SIG-M5 (cell line): ENCODE results near the gene MDFIC.

Source experiments
- DNase-seq: peaks from one replicate; lab custom pipeline; 2025; lab: John Stamatoyannopoulos, UW

MDFIC gene

DNA sequence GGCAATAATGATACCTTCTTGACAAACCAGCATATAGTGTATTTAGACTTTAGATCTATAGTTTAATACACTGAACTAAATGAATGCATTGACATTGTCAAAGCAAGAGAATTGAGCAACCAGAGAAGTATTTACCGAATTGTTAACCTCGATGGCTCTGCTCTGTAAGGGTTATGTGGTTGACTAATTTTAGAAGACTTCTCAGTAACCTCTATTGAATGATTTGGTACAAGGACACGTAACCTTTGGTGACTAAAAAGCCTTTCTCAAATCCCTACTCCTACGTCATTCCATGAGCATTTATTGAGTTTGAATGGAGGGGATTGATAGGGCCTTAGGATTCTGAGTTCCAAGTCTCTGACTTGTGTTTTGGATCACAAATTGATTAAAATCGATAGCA is 67.6 kb downstream of the MDFIC start:
- DNase-seq, result no peak

DNA sequence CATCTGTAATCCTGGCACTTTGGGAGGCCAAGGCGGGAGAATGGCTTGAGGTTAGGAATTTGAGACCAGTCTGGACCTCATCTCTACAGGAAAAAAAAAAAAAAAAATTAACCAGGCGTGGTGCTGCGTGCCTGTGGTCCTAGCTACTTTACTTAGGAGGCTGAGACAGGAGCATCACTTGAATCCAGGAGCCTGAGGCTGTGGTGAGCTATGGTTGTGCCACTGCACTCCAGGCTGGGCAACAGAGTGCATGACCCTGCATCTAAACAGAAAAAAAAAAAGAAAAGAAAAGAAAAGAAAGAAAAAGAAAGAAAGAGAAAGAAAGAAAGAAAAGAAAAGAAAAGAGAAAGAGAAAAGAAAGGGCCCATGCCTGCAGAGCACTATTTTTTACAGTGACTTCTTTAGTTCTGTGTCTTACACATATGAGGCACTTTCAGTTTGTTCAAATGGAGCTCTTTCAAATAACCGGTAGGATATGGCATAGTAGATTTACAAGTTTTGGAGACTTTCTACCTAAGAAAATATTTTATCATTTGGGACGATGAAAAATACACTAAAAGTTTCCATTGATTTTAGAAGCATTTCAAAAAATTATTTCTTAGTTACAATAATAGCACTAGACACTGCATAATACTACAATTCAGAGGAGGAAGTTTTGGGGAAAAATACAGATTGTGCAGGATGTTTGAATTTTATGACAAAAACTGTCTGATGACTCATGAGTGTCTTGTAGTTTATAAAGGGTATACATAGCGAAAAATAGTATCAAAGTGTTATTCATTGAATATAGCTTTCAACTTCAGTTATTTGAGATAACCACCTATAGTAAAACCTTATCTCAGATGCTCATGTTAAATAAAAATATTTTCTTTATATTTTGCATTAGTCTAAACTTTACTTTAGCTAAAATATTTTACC is 75.9 kb downstream of the MDFIC start:
- DNase-seq, result no peak

DNA sequence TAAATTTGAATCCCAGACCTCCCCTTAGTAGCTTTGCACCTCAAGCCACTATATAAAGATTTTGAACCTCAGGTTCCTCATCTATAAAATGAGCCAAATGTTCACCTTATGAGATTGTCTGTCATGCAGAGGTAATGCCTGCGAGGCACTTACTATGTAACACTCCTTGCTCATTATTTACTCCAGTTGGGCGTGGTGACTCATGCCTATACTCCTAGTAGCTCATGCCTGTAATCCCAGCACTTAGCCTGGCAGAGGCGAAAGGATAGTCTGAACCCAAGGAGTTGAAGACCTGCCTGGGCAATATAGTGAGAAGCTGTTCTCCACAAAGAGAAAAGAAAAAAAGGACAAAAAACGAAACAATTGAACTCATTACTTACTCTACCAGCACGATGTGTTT is 82.2 kb downstream of the MDFIC start:
- DNase-seq, result no peak

DNA sequence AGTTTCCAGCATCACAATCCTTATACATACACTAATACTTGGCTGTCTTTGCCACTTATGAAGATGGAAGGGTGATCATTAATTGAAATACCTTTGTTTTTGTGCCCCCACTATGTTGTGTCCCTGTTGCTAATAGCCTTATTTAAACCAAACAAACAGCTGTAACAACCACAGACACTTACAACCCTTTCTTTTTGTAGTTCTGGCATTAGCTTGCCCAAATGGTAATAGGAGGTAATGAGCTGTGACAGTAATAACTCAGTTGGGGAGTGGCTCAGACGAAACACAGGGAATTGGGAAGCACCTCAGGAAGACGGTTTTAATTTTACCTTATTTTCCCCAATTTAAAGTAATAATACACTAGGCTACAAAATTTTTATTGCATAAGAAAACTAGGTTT is 83.4 kb downstream of the MDFIC start:
- DNase-seq, result no peak

DNA sequence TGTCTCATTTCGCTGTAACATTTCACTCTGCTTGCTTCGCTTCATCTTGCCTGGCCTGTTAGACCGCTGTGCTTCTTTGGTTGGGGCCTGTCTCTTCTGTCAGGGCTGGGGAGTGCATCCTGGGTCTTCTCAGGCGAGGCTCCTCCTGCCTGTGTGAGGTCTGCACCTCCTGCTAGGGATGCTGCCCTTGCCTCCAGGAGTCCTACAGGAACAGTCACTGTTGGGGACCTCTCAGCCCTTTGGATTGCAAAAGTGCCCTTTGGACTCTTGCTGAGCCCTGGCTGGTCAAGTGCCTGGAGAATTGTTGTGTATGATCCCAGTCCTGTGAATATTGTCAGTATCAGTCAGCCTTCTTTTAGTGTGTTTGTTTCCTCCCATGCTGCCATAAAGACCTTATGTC is 84.1 kb downstream of the MDFIC start:
- no peak for DNase-seq

DNA sequence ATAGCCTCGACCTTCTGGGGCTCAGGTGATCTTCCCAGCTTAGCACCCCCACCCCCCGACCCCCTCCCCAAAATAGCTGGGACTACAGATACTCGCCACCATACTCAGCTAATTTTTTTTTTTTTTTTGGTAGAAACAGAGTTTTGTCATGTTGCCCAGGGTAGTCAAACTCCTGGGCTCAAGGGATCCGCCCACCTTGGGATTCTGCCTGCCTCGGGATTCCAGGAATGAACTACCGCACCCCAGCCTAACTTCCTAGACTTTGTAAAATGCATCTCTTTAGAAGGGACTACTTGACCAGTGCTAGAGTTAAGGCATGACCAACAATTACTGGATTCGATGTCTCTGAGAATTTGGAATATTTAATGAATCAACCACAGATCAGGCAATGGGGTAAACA is 85.9 kb downstream of the MDFIC start:
- no peak for DNase-seq

DNA sequence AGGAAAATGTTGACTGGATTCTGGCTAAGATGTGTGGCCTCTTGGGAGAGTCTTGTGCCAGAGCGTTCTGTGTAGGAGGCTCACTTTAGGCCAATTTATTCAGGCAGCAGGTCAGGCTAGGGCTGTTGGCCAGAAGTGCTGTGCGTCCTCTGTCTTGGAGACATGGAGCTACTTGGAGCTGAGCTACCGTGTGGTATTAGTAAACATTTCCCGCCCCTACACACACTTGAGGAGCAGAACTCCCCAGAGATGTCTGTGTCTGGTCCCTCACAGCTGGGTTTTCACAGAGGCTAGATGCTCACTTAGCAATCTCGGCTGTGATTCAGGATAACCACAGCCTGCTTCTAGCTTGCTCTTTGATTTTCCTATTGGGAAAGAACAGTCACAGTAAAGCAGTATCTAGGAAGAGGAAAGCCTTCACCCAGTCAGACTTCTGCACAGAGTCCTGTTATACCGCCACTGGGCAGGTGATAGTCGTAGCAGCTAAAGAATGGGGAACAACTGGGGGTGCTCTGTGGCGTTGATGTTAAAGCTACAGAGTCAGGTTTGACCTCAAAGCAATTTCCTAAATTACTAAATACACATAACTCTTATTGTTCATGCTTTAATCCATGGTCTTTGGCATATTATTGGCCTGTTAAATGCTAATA is 86.7 kb downstream of the MDFIC start:
- no peak for DNase-seq

DNA sequence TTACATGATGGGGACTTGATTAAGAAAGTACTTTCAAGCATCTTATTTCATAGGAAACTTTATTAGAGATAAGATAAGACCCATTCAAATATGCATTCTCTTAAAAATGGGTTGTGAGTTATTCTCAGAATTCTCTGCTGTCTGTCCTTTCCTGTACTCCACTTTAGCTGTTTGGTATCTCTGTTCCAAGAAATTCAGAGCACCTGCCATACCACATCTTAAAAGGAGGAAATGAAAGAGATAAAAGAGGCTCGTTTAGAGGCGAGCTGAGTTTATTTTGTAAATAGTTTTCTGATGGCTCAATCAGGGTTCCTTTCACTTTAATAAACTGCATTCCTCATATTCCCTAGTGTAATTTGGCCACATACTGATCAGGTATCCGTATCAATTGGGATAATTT is 87.2 kb downstream of the MDFIC start:
- no peak for DNase-seq

DNA sequence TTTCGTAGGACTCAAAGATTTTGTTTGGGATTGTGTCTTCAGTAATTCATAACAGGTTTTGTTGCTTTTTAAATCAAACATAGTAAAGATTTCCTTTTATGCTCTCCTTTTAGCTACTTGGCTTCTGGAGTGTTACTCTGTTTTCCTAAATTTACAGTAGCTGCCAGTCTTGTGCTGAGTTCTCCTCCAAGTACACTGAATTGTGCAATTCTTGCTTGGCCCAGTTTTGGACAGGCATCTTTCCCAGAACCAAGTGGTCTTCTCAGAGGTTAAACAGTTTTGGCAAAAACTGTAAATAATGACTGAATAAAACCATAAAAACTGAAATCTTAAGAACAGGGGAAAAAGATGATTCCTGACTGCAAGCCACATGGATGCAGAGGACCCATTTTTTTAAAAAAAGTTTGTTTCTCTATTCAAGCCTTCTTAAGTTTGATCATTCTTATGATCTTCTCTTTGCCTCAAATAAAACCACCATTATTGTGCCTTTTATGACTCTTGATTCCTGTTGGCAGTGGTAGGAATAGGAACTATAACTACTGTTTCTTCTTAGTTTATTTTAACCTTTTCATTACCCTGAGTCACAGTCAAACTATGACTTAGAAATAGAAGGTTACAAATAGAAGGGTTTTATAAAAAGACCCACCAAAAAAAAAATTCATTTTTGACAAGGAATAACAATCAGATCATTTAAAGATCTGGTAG is 88.0 kb downstream of the MDFIC start:
- DNase-seq, result no peak

DNA sequence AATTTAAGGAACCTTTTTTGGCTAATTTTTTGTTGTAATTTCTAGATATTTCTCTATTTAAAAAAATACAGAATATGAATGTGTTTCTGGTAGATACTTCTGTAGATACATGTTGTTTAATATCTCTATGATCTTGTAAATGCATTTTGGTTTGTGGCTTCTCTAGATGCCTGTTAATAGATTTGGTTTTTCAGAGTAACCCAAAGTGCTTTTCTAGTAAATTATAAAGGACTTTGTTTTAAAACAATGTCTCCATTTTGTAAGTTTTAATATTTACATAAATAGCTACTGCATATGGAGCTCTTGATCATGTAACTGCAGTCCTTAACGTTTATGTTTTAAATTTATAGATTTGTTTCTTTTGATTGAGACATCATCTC is 88.5 kb downstream of the MDFIC start:
- DNase-seq, result no peak

DNA sequence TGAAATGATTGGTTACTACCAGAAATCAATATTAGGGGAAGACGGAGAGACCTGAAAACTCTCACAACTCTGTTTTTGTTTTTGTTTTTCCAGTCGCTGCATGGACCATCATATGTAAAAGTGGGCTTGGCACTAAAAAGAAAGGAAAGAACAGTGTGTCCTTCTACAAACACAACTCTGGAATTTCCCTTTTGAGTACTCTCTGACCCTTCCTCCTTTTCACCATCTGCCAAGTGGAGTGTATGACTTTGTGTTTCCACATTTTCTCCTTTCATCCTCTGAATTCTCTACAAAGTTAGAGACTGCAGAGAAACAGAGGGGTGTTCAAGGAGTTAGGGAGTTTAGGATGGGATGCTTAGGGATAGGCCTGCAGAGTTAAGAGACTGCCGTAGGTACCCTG is 92.0 kb downstream of the MDFIC start:
- DNase-seq, result no peak

DNA sequence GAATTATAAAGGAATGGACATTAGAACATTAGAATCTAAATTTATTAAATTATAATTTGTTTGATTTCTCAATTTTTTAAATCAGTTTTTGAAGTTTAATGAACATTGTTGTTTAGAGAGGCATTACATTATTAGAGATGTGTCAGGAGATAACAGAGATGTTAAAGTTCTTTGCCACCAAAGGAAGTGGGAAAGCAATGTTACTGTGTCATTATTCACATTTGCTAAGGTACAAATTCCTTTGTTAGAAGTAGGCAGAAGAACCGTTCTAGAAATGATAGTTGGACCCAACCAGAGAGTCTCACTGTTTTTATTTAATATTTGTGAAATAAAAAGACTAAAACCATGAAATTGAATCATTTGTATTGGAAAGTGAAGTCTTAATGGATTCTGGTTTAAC is 92.9 kb downstream of the MDFIC start:
- DNase-seq, result no peak

DNA sequence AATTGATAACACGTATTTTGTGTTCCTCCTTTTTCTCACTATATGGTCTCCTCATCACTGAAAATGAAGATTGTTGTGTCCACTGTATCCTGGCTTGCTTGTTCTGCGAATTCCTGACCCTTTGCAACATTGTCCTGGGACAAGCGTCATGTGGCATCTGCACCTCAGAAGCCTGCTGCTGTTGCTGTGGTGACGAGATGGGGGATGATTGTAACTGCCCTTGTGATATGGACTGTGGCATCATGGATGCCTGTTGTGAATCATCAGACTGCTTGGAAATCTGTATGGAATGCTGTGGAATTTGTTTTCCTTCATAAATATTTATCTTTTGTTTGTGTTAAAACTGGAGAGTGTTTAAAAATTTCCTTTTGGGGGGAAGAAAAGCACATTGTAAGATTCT is 93.7 kb downstream of the MDFIC start:
- no peak for DNase-seq

DNA sequence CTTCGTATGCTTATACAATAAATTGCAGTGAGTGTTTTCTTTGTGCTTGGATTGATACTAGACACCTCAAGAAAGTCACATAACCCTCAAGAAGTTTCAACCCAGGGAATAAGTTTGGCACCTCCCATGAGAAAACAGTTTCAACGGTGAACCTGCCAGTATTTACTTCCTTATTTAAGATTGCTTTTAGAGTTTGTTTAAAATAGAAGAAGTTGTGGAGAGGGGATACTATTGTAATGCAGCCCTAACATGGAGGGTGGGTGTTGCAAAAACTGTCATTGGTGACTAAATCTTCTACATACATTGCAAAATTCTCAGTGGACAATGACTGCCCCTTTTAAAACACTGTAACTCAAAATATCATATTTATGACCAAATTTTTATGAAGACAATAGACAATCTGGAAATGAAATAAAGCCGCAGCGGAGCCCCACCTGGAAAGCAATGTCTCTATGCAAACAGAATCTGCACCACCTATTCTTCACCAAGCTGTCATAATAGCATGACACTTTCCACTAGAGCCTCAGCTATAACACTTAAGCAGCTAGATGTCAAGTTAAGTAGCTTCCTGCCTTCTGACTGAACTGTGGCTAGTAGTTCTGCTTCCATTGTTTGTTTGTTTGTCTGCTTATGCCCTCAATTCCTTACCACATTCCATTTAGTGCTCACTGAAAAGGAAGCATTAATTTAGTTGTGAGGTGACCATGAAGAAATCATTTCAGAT is 98.2 kb downstream of the MDFIC start:
- DNase-seq, result peak; percentile 75

DNA sequence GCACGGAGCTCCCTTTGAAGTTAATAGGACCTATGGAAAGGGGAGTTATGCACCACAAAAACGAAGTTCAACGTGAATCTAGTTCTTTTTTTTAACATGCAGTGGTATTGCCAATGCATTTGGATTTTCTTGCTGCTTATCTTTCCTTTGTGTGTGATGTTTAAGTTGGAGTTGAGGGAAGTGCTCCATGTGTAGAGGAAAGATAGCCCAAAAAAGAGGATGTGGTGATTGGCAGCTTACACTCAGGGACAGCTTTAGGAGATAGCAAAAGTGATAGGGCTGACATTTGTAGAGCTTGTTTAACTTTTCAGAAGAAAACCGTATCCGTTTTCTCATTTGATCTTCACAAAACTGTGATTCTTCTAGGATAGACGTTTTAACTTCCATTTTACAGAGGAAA is 101.3 kb downstream of the MDFIC start:
- DNase-seq, result no peak

DNA sequence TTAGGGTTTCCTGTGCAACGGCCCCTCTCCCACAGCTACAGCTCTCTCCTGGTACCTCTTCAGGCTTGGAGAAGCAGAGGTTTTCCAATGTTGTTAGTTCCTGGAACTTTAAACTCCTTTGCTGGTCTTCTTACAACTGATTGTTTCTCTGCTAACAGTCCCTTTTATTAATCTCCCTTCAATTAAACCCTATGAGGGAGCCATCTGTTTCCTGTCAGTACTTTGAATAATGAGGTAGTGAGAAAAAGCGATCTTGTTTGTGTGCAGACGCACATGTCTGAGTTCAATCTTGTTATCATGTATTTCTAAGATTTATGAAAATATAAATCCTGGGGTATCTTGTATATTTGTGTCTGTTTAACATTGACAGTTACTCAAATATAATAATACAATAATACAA is 102.4 kb downstream of the MDFIC start:
- DNase-seq, result no peak

DNA sequence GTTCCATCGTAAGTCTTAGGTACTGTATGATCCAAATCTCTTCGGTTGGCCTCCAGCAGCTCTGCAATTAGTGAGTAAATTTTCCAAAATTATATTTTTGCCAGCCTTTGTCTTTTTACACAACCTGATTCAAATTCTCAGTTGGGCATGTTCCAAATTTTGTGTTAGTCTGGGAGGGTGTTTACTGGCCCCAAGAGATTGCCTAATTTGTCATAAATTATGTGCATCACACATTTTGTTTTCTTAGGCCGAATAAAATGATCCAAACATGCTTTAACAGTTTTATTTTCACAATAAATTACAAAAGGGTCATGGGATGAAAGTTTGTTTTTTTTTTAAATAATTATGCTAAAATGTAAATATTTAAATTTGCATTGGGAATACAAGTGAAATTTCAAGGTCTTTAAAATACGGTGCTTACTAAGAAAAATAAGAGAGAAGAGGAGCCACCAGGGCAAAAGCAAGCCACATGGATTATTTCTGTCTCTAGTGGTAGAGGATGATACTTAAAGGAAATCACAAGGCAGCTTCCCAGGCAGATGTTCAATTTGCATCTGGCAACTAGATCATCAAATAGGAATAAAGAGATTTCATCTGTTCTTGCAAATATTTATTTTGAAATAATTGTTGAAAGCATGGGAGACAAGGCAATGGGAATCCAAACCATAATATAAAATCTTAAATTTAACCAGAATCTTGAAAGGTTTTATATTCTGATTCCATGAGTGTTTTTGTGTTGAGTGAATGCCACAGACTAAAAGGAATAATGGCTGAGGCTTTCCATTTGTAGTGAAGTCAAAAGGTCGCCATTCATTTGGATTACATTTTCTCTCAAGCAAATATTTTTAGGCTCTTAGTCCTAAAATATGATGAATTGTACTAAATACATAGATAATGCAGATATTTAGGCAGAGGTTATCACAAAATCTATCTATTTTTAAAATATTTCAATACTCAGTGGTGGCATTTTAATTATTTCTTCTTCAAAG is 111.1 kb downstream of the MDFIC start:
- DNase-seq, result no peak

DNA sequence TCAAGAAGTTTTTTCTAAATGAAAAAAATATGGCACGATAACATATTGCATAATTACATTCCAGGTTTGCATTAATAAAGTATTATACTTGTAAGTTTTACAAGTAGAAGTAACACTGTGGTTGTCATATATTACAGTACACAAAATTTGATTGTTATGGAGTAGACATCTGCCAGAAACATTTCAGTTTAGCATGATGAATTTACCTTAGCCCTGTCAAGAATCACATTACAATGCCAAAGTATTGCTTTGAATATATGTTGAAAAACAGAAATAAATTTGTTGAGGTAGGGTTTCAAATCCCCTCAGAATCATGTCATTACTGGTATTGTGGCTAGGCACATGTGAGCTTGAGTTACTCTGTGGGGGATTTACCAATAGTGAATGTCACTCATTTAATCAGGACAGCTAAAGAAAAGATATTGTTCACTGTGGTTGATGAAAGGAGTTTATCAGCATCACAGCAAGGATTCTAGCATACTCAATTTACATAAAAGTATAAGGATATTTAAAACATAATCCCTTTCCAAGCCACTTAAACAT is 112.1 kb downstream of the MDFIC start:
- DNase-seq, result no peak

DNA sequence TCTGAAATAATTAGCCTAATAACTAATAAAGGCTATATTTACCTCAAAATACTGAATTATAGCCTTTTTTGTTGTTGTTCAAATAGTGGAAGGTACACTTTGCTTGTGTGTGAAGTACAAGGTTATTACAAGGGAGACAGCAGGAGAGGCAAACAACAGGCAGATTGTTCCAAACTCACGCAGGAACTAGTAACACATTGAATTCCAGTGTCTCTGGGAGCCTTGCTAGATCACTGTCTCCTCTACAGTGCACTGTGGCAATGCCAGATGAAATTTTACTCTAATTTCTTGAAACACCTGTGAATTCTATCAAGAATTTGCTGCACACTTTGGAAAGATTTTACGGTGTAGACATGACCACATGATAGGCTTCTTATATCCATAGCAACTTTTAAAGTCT is 112.6 kb downstream of the MDFIC start:
- no peak for DNase-seq

DNA sequence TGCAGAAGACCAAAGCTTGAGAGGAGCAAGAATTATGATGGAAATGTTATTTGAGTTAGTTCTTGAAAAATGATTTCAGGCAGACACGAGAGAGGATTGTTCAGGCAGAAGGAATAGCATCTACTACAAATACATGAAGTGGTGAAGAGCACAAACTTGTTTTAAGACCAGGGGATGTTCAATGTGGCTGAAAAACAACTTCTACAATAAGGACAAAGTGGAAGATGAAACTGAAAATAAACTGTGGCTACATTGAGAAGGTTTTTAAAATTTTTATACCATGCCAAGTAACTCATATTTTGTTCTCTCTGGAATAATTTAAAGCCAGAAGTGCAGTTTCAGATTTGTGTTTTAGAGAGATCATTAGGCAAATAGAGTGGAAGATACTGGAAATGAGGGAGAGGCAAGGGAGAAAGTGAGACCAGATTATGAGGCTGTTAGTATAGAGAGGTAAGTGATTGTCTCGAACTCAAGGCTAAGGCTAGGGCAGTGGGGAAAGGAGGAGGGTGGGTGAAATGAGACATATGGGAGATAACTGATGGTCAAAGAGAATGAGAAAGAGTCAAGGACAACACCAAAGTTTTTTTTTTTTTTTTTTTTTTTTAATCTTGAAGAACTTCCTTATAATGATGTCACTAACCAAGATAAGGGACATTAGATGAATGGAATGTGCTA is 115.4 kb downstream of the MDFIC start:
- DNase-seq, result no peak
